Nephron progenitor cell (in vitro differentiated cells): Measurements from ENCODE around the gene TPRKB.

Experiments
- DNase-seq: peaks from one replicate; pipeline ENCODE4 v3.0.0; 2021
- H3K27ac Mint-ChIP-seq: 2 replicates; pipeline ENCODE4 v1.8.0; 2021; ENCODE audit warnings: mild to moderate bottlenecking, moderate library complexity, mixed read lengths
- H3K27me3 Mint-ChIP-seq: 2 replicates; pipeline ENCODE4 v1.8.0; 2021; ENCODE audit warnings: mild to moderate bottlenecking, low read depth, mixed read lengths; ENCODE audit not compliant: poor library complexity
- H3K36me3 Mint-ChIP-seq: 2 replicates; pipeline ENCODE4 v1.8.0; 2021; ENCODE audit warnings: low read depth, mixed read lengths
- H3K4me1 Mint-ChIP-seq: 2 replicates; pipeline ENCODE4 v1.8.0; 2021; ENCODE audit warnings: mixed read lengths
- H3K4me3 Mint-ChIP-seq: 2 replicates; pipeline ENCODE4 v1.8.0; 2021; ENCODE audit warnings: mild to moderate bottlenecking, moderate library complexity, mixed read lengths
- H3K9me3 Mint-ChIP-seq: 2 replicates; pipeline ENCODE4 v1.8.0; 2021; ENCODE audit warnings: mild to moderate bottlenecking, moderate library complexity, mixed read lengths
- TF ChIP-seq, protein P1 (sequence below): fragments of 200-600 bp; sonication (generic); IDR thresholded peaks from 2 replicates; pipeline ENCODE4 v1.5.0; 2021; ENCODE audit warnings: antibody characterized with exemption

The TPRKB gene

DNA sequence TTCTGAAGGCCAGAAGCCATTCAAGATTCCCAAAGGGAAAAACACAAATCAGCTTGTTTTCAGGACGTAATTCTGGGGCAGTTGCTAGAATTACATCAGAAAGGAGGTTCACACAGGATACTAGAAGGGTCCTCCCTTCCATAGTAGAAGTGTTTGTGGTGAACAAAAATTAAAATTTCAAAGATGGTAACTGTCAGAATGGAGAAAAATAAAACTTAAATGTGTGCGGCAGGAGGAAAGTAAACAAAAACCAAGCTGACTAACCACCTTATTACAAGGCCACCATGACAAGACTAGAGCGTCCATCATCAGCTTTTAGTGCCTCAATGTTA is 9.7 kb upstream of the TPRKB start:
- TF ChIP-seq, protein P1, sequence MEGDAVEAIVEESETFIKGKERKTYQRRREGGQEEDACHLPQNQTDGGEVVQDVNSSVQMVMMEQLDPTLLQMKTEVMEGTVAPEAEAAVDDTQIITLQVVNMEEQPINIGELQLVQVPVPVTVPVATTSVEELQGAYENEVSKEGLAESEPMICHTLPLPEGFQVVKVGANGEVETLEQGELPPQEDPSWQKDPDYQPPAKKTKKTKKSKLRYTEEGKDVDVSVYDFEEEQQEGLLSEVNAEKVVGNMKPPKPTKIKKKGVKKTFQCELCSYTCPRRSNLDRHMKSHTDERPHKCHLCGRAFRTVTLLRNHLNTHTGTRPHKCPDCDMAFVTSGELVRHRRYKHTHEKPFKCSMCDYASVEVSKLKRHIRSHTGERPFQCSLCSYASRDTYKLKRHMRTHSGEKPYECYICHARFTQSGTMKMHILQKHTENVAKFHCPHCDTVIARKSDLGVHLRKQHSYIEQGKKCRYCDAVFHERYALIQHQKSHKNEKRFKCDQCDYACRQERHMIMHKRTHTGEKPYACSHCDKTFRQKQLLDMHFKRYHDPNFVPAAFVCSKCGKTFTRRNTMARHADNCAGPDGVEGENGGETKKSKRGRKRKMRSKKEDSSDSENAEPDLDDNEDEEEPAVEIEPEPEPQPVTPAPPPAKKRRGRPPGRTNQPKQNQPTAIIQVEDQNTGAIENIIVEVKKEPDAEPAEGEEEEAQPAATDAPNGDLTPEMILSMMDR = no peak
- Mint-ChIP-seq H3K4me3 (no peak overlapping the region), H3K9me3 (peaks cover 5% of the 10 kb centered on the region), H3K4me1 (no peaks in the 10 kb centered on the region), H3K36me3 (peaks cover 69% of the 10 kb centered on the region), H3K27ac (no peak overlapping the region), H3K27me3 (peaks cover 4% of the 10 kb centered on the region)
- no peak for DNase-seq

DNA sequence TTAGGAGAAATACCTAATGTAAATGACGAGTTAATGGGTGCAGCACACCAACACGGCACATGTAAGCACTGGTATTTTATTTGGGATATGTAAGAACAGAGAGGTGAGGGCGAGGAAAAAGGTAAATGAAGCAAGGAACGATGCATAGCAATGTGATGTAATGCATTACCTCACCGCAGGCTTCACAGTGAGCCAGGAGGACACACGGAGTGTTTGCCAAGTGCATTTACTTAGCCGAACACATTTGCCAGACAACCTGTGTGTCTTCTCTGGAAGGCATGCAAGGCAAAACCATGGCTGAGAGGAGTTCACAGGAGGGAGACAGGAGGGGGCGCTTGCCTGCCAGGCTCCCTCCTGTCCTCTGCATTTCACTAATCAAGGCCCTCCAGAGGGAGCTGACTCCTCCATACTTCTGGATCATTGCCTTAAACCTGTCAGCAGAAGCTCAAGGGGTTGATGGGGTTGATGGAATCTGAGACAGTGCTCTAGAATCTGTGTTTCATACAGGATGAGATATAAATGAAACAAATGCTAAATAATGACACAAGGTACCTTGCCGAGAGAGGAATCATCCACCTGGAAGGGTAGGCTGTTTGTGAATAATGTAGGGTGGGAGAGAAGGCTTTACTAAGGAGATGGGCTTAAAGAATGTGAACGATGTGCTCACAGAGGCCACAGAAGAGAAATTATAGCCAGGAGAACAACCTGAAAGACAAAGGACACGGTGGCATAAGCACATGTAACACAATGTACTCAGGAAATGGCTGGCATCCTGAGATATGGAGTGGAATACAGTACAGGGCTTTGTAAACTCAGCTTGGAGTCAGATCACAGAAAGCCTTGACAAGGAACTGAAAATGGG is 9.1 kb upstream of the TPRKB start:
- H3K27ac Mint-ChIP-seq = peak overlapping the region; percentile 56
- peaks cover 10% of the 10 kb centered on the region for H3K27me3 Mint-ChIP-seq
- peaks cover 74% of the 10 kb centered on the region for H3K36me3 Mint-ChIP-seq
- H3K9me3 Mint-ChIP-seq = peaks cover 5% of the 10 kb centered on the region
- H3K4me3 Mint-ChIP-seq = no peak overlapping the region
- no peak for DNase-seq
- TF ChIP-seq, protein P1 = no peak
- no peaks in the 10 kb centered on the region for H3K4me1 Mint-ChIP-seq

DNA sequence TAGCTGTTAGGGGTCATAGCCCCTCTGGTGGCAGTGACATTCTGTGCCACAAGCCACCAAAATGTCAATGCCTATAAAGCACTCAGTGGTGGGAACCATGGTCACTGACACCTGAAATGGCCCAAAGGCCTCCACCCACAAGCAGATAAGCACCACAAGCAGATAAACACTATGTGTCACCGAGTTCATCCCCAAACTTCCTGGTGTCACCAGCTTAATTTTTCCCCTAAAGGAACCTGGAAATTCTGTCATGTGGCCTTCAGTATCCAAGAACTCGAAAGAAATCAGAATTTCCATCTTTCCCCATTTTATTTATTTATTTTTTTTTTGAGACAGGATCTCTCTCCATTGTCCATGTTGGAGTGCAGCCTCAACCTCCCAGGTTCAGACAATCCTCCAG is 3.6 kb upstream of the TPRKB start:
- DNase-seq = no peak
- Mint-ChIP-seq H3K36me3 (peaks cover 51% of the 10 kb centered on the region), H3K4me1 (peaks cover 13% of the 10 kb centered on the region), H3K9me3 (peaks cover 23% of the 10 kb centered on the region), H3K4me3 (no peak overlapping the region), H3K27me3 (peaks cover 43% of the 10 kb centered on the region), H3K27ac (no peak overlapping the region)
- TF ChIP-seq, protein P1 = no peak

DNA sequence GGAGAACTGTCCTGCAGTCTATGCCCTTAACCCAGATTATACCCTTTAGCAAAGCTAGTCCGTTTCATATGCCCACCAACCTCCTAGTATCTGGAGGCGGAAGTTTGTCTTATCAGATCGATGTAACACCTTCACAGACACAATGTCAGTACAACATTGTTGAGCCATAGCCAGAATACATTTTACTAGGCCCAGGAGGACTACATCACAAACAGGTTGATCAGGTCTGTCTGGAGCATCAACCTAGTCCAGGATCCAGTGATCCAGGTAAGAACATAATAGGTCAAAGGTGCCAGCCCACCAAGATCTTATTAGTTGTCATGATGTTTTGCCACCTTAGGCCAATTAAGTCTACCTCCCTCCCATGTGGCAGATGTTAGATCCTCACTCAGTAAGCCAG is 2.0 kb upstream of the TPRKB start:
- H3K9me3 Mint-ChIP-seq = peaks cover 21% of the 10 kb centered on the region
- H3K36me3 Mint-ChIP-seq = peaks cover 42% of the 10 kb centered on the region
- TF ChIP-seq, protein P1 = no peak
- DNase-seq = no peak
- H3K4me3 Mint-ChIP-seq = no peak overlapping the region
- no peak overlapping the region for H3K27ac Mint-ChIP-seq
- peaks cover 15% of the 10 kb centered on the region for H3K4me1 Mint-ChIP-seq
- H3K27me3 Mint-ChIP-seq = peaks cover 43% of the 10 kb centered on the region

DNA sequence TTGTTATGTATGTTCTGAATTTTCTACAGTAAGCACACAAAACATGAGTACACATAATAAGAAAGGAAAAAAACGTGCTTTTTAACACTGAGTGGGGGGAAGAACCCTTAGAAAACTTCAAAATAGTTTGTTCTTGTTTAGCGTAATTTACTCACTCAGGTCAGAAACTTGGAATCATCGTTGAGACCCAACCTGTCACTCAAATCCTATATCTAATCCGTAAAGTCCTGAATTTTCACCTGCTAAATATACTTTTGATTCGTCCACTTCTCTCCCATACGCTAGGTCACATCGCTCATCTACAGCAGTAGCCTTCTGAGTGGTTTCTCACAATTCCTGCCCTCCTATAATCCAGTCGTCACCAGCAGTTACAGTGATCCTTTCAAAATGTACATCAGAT is 767 bp downstream of the TPRKB start:
- Mint-ChIP-seq H3K27ac (peak overlapping the region; percentile 98), H3K9me3 (peaks cover 18% of the 10 kb centered on the region), H3K4me1 (peaks cover 15% of the 10 kb centered on the region), H3K36me3 (peaks cover 46% of the 10 kb centered on the region), H3K27me3 (peaks cover 33% of the 10 kb centered on the region), H3K4me3 (peak overlapping the region; percentile 100)
- TF ChIP-seq, protein P1 = no peak
- no peak for DNase-seq

DNA sequence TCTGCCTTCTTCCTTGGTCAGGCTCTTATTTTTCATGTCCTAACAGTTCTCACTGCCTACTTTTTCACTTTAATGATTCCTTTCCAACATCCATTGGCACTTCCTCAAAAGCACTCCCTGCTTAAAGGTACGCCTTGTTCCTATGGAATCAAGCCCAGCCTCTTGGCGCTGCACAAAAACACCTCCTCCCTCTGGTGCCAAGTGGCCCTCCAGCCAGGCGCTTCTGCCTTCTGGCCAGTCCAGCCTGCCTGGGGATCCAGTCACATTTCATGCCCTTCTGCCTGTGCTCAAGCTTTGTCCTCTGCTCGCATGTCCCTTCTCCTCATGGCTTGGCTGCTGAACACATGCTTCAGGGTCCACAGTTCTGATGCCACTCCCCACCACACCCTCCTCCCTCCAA is 6.3 kb downstream of the TPRKB start:
- peak overlapping the region; percentile 64 for H3K27ac Mint-ChIP-seq
- peaks cover 4% of the 10 kb centered on the region for H3K9me3 Mint-ChIP-seq
- H3K36me3 Mint-ChIP-seq = peaks cover 50% of the 10 kb centered on the region
- peaks cover 3% of the 10 kb centered on the region for H3K4me1 Mint-ChIP-seq
- no peak for DNase-seq
- TF ChIP-seq, protein P1 = no peak
- H3K27me3 Mint-ChIP-seq = no peaks in the 10 kb centered on the region
- no peak overlapping the region for H3K4me3 Mint-ChIP-seq
